ENCODE results near the gene PAQR9.

Gene PAQR9

GRCh38 chr3:142947799-142948575 lies 15.5 kb downstream of the PAQR9 start:
- peak; percentile 13 for DNase-seq

DNA sequence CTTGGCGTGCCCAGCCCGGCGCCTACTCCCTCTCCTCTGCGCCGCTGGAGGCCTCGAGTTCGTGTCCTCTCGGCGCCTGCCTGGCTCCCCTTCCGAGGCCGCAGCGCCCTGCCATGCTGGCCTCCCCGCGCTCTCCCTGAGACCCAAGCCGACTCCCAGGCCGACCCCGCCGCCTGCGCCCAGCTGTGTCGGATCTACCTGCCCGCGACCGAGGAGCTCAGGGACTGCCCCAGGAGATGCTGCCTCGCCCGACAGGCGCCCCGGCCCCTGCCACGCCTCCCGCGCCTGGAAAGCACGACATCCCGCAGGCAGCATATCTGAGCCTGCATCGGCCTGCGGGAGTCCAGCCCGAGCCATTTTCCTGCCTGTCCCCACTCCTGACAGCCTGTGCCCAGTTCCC lies 16.1 kb downstream of the PAQR9 start:
- DNase-seq: no peak

DNA sequence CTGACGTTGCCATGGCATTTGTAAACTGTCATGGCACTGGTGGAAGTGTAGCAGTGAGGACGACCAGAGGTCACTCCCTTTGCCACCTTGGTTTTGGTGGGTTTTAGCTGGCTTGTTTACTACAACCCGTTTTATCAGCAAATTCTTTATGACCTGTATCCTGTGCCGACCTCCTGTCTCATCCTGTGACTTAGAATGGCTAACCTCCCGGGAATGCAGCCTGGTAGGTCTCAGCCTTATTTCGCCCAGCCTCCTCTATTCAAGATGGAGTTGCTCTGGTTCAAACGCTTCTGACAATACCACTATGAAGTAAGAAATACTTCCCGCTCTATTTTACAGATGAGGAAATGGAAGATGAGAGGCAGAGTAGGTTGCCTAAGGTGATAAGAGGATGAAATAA lies 16.6 kb downstream of the PAQR9 start:
- no peak for DNase-seq

DNA sequence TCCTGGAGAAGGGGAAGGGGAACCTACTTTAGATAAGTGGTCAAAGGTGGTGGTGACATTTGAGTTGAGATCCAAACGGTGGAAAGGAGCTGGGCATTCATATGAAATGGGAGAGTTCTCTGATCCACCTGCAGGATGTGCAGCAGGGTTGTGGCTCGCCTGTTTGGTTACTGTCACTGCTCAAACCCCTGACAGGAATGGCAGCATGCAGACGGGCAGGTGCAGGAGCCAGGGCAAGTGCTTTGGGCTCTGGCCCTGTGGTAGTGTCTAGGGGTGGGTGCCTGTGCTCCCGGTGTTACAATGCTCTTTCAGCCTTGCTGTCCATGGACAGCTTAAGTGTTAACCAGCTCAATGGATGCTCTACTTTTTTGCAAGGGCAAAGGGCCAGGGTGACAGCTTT lies 18.5 kb downstream of the PAQR9 start:
- no peak for DNase-seq

GRCh38 chr3:142944342-142944741 lies 19.1 kb downstream of the PAQR9 start:
- no peak for DNase-seq

GRCh38 chr3:142943870-142944269 lies 19.6 kb downstream of the PAQR9 start:
- DNase-seq: no peak

DNA sequence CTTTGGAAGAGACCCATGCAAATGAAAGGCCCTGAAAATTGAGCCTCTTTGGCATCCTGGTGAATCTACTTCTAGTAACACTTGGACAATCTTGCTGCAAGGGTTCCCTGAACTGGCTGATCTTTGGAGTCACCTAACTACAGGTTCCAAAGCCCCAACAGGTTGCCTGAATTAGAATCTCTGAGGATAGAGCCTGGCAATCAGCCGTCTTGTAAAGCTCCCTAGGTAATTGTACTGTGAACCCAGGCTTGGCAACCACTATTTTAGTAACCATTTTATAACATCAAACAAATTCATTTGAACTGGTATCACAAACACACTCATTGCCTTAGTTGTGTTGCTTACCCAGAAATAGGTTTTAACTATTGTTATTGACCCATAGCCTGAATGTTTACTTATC lies 20.1 kb downstream of the PAQR9 start:
- DNase-seq: no peak

- no peak for DNase-seq
Measured at GRCh38 chr3:142941373-142942123, 21.9 kb downstream of the PAQR9 start.

DNA sequence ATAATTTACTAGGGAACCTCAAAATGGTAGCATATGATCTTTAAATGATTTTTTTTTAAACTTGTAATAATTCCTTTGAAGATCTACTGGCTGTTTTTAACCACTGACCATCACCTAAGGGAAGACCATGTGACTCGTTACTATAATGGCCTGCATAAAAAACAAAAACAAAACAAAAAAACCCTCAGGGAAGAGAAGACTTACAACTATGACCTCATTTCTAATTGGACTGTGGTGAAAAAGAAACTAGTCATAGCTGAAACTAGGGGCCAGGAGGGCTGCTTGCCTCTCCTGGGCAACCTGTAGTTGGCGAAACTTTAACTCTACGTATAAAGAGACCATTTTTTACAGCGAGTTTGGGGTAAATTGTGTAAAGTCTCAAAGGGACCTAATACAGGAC lies 23.0 kb downstream of the PAQR9 start:
- DNase-seq: no peak

- no peak for DNase-seq
Measured at GRCh38 chr3:142940000-142940399, 23.5 kb downstream of the PAQR9 start.

DNA sequence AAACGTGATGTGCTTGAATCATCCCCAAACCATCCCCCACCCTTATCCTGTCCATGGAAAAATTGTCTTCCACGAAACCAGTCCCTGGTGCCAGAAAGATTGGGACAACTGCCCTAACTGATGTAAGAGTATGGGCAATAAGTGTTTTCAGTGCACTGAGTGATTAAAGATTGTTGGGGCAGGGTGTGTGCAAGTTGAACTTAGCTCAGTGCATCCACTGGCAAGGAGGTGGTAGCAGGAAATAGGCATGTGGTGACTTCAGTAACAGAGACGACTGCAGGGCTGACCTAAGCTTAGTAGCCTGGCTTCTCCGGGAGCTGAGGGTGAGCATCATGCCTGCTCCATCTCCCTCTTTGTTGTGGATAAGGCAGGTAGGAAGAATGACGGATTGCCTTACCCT lies 27.5 kb downstream of the PAQR9 start:
- no peak for DNase-seq

DNA sequence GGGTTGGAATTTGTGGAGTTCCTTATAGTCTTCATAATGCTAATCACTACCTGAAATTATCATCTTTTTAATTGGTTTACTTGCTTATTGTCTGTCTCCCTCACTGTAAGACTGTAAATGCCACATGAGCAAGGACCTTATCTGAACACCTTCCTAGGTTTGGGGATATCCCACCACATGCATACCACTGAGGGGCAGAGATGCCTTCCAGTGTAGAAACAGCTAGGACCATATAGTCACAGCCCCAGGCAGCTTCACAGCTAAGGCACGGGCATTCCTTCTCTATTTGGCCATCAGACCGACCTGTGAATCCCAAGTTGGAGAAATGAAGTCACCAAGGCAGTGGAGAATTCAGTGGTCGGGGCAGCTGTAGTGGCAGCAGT lies 28.6 kb downstream of the PAQR9 start:
- no peak for DNase-seq

DNA sequence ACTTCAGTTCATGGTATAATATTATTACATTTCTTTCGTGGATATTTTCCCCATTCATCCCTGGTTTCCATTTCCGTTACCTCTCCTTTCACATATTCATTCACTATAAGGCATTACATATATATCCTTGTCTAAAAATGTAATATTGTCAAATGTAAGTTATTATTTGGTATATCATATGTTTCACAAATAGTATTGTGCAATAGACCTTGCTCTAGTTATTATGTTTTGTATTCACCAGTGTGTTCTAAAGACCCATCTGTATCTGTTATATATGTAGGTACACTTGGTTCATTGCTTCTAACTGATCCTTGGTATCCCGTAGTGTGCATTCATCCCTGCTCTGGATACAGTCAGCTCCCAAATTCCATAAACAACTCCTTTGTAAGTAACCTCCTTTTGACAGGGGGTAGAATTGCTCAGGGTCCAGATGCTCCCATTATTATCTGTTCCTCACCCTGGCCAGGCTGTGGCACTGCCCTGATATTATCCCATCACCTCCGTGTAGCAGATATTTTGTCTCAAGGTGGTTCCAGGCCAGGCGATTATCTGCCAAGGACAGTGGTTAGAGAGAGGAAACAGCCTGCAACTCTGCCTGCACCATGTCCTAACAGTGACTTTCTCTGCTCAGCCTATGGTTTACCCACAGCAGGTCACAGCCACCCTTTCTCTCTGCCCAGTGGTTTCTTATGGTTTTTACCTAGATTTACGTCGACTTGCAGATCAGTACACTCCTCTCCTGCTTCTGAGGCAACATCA lies 29.2 kb downstream of the PAQR9 start:
- no peak for DNase-seq

- DNase-seq: no peak
Measured at GRCh38 chr3:142931222-142931621, 32.3 kb downstream of the PAQR9 start.

GRCh38 chr3:142930463-142930862 lies 33.0 kb downstream of the PAQR9 start:
- no peak for DNase-seq

- no peak for DNase-seq
Measured at GRCh38 chr3:142929890-142930289, 33.6 kb downstream of the PAQR9 start.

- peak; percentile 32 for DNase-seq
Measured at GRCh38 chr3:142929109-142929508, 34.4 kb downstream of the PAQR9 start.

DNA sequence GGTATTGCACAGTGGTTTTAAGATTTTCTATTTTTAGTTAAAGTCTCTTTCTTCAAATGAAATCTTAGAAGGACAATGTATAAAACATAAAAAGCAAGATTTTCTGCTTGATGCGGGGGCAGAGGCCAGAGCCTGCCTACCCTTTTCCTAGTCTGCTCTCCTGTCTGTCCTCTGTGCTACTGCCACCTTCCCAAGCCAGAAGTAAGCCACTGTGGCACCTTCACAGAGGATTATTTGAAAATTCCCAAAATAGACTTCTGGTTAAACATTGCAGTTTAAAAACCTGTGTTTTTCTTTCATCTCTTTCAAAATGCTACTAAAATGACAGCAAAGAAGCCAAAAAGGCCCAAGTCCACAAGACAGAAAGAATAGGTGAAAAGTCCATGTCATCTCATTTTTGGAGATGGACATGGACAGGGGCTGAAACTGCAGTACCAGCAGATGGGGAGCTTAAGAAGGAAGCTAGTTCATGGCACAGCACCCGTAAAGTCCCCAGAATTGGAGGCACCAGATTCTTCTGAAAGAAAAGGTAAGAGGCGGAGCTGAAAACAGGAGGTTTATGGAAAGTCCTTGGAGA lies 37.0 kb downstream of the PAQR9 start:
- no peak for DNase-seq

DNA sequence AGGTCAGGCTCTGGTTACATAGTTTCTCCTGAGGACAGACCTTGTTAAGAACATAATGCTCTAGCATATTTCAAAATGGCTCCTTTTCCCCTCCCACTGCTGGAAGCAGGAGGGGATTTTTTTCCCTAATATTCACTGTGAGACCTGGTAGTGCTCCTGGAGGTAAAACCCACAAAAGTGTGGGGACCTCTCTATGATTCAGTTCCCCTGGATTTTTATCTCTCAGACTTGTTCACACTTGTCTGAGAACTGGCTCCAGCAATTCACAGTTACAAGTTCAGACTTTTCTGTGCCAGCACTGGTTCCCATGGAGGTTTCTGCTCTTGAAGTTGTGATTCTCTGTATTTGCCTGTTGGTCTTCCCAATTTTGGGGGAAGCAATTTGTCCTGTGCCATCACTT lies 38.3 kb downstream of the PAQR9 start:
- DNase-seq: no peak

GRCh38 chr3:142923694-142924093 lies 39.8 kb downstream of the PAQR9 start:
- no peak for DNase-seq

GRCh38 chr3:142916605-142917004 lies 46.9 kb downstream of the PAQR9 start:
- DNase-seq: no peak

GRCh38 chr3:142915636-142916035 lies 47.8 kb downstream of the PAQR9 start:
- no peak for DNase-seq

DNA sequence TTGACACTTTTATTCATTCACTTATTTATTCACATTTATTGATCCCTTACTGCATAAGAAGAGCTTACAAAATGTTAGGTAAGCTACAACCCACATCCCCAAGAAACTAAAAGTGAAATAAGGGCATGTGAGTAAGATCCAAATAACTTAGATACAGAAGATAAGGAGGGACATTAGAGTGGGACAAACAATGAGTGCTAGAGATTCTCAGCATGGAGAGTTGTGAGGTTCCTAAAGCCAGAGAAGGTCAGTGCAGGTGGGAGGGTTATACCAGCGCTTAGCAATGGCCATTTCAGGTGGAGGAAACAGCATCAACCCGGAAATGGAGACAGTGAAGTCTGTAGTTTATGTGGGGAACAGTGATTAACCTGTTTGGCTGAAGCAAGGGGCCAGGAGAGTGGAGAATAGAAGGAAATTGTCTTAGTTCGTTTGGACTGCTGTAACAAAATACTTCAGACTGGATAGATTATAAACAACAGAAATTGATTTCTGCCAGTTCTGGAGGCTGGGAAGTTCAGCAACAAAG lies 49.1 kb downstream of the PAQR9 start:
- no peak for DNase-seq

Data from HCEC 1CT (cell line).